ENCODE measurements around the gene RPL18.

RPL18 gene

GRCh38 chr19:48614436-48615230 is 4.3 kb downstream of the RPL18 start, which contains the start of gene FAM83E (continued):
- TF ChIP-seq ZBTB44 (tag by site-specific recombination; IDR thresholded peaks at IDR 0.05) (no peak; the same call in none of the 2 replicates), ZFHX2 (tag by site-specific recombination; conservative IDR thresholded peaks at IDR 0.05) (peak; percentile 21; the same call in 1 of the 2 replicates), ZNF76 (tag by site-specific recombination; IDR thresholded peaks at IDR 0.05; ENCODE audit: borderline replicate concordance, low read depth) (no peak), ATF2 (tag by site-specific recombination; IDR thresholded peaks at IDR 0.05; ENCODE audit: low read depth) (no peak), ZBTB11 (tag by site-specific recombination; conservative IDR thresholded peaks at IDR 0.05; ENCODE audit: low read depth) (no peak), ZNF26 (tag by site-specific recombination; IDR thresholded peaks at IDR 0.05) (no peak), ZBTB48 (tag by site-specific recombination; IDR thresholded peaks at IDR 0.05) (peak; percentile 65), ZSCAN30 (tag by site-specific recombination; IDR thresholded peaks at IDR 0.05) (peak; percentile 5; the same call in 1 of the 2 replicates), ZBTB20 (tag by site-specific recombination; IDR thresholded peaks at IDR 0.05) (peak; percentile 50; the same call in 1 of the 2 replicates), GLI2 (tag by site-specific recombination; IDR thresholded peaks at IDR 0.05; ENCODE audit: borderline replicate concordance, low read depth) (no peak), SP3 (tag by site-specific recombination; IDR thresholded peaks at IDR 0.05) (peak; percentile 83), KLF16 (tag by site-specific recombination; IDR thresholded peaks at IDR 0.05) (peak; percentile 70), KLF1 (tag by site-specific recombination; IDR thresholded peaks at IDR 0.05) (peak; percentile 100), ZNF155 (tag by site-specific recombination; IDR thresholded peaks at IDR 0.05) (no peak), ZNF19 (tag by site-specific recombination; IDR thresholded peaks at IDR 0.05; ENCODE audit: low read depth) (no peak), ZNF776 (tag by site-specific recombination; IDR thresholded peaks at IDR 0.05; ENCODE audit: borderline replicate concordance) (no peak), HOXC10 (CRISPR knock-in tag; IDR thresholded peaks at IDR 0.05) (no peak), CTCF (tag by site-specific recombination; IDR thresholded peaks at IDR 0.05) (no peak), ZNF555 (tag by site-specific recombination; conservative IDR thresholded peaks at IDR 0.05) (no peak), ZNF184 (tag by site-specific recombination; IDR thresholded peaks at IDR 0.05) (no peak), ZNF571 (tag by site-specific recombination; IDR thresholded peaks at IDR 0.05) (no peak), ZNF223 (tag by site-specific recombination; IDR thresholded peaks at IDR 0.05) (0 out of 2 replicates have a peak, but pooled peaks have one; percentile 43), ZNF132 (tag by site-specific recombination; IDR thresholded peaks at IDR 0.05; ENCODE audit: borderline replicate concordance) (no peak), ZNF112 (tag by site-specific recombination; IDR thresholded peaks at IDR 0.05) (no peak), ZNF529 (tag by site-specific recombination; IDR thresholded peaks at IDR 0.05; ENCODE audit: insufficient replicate concordance) (no peak), ZNF670 (tag by site-specific recombination; IDR thresholded peaks at IDR 0.05; ENCODE audit: low read depth) (no peak), ZNF624 (tag by site-specific recombination; IDR thresholded peaks at IDR 0.05) (no peak), ZNF266 (tag by site-specific recombination; IDR thresholded peaks at IDR 0.05; ENCODE audit: low read depth) (no peak), ZNF354C (tag by site-specific recombination; IDR thresholded peaks at IDR 0.05; ENCODE audit: borderline replicate concordance, low read depth) (no peak), ZNF677 (tag by site-specific recombination; IDR thresholded peaks at IDR 0.05) (no peak), IKZF3 (tag by site-specific recombination; IDR thresholded peaks at IDR 0.05) (peak; percentile 88)

All from HEK293 (cell line).